Ishikawa (cell line): ENCODE data around the gene ATP6V1G2.

ENCODE experiments used
- EP300 ChIP-seq: IDR thresholded peaks from 2 replicates; pipeline ENCODE4 v1.6.1; 2012; ENCODE audit warnings: borderline replicate concordance
- YY1 ChIP-seq: IDR thresholded peaks from 2 replicates; pipeline ENCODE4 v1.6.1; 2012; ENCODE audit warnings: low read depth
- TF ChIP-seq, protein P1 (sequence below): IDR thresholded peaks from 2 replicates; pipeline ENCODE4 v1.6.1; 2012

DNA sequence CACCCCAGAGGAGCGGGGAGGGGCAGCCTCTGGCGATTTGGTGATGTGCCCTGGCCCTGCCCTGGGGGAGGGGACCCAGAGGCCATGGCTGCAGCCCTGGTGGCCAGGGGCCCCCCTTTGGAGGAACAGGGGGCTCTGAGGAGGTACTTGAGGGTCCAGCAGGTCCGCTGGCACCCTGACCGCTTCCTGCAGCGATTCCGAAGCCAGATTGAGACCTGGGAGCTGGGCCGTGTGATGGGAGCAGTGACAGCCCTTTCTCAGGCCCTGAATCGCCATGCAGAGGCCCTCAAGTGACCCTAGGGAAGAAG lies 11.9 kb upstream of the ATP6V1G2 start:
- TF ChIP-seq YY1: no peak
- TF ChIP-seq, protein P1, sequence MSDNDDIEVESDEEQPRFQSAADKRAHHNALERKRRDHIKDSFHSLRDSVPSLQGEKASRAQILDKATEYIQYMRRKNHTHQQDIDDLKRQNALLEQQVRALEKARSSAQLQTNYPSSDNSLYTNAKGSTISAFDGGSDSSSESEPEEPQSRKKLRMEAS: no peak
- no peak for TF ChIP-seq EP300
